SJCRH30 (cell line): ENCODE results near the gene RFFL. TPM values are rescaled to one million over a fixed set of nuclear protein-coding genes. Genes with fewer than 3 reads are reported as not detected.
A peak's percentile ranks its signal among the peaks of the same experiment; 100 is the strongest.

Source experiments
- DNase-seq, 2 experiments: peaks; one replicate each; pipeline ENCODE4 v3.0.0-alpha.2; 2015 to 2020
- H3K27ac ChIP-seq: fragments of 250-450 bp; sonication (Bioruptor Pico); 2 replicates; pipeline ENCODE4 v1.5.1; 2020; ENCODE audit warnings: mild to moderate bottlenecking, moderate library complexity
- H3K27me3 ChIP-seq: fragments of 250-450 bp; sonication (Bioruptor Pico); 2 replicates; pipeline ENCODE4 v1.5.1; 2020; ENCODE audit warnings: mild to moderate bottlenecking, moderate library complexity
- H3K36me3 ChIP-seq: fragments of 250-450 bp; sonication (Bioruptor Pico); 2 replicates; pipeline ENCODE4 v1.5.1; 2020; ENCODE audit warnings: mild to moderate bottlenecking, moderate library complexity
- H3K4me1 ChIP-seq: fragments of 250-450 bp; sonication (Bioruptor Pico); 2 replicates; pipeline ENCODE4 v1.5.1; 2020; ENCODE audit warnings: mild to moderate bottlenecking, moderate library complexity
- H3K4me3 ChIP-seq: fragments of 250-450 bp; sonication (Bioruptor Pico); 2 replicates; pipeline ENCODE4 v1.5.1; 2020; ENCODE audit warnings: mild to moderate bottlenecking, moderate library complexity
- H3K9me3 ChIP-seq: fragments of 250-450 bp; sonication (Bioruptor Pico); replicated peaks from 2 replicates; pipeline ENCODE4 v1.5.1; 2020; ENCODE audit warnings: mild to moderate bottlenecking, moderate library complexity
- total RNA-seq: library from RNA; depleted of rRNA; stranded (reverse); fragments of >200 nt; shearing (Covaris generic); gene quantifications from 2 replicates; pipeline ENCODE4 v1.2.3, GENCODE V29; 2014

Gene RFFL
- total RNA-seq, 1 experiment from 2014 or later: 10.9 TPM

DNA sequence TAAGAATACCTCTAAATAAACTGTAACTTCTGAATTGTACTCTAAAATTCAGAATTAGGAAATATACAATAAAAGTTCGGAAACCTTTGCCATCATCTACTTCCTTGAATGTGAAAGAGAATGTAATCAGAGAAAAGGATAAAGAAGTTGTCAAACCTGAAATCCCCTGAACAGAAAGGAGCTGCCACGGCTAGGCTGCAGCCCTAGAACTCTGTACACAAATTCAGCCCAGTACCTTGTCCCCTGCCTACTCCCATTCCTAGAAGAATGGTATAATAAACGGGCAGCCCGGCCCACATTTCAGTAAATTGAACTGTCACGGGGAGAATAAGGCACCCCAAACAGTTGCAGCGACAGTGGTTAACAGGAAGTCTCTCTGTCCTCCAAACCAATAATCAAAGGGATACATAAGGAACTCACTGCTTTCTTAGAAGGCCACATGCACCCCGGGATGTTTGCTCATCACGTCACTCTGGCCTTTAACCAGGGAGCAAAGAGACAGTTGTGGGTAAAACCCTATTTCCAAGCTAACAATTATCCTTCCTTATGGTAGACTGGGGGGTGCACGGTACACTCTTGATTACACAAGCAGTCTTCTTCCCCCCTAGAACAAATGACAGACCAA, 24.3 kb upstream of the RFFL start:
- Histone ChIP-seq H3K36me3 (no peaks in the 10 kb centered on the region), H3K27ac (peak overlapping the region; percentile 23; the same call in 1 of the 2 replicates), H3K27me3 (no peaks in the 10 kb centered on the region), H3K9me3 (no peaks in the 10 kb centered on the region), H3K4me1 (peaks cover 11% of the 10 kb centered on the region), H3K4me3 (peak overlapping the region; percentile 91)
- peak in 1 of 2 experiments; percentile 35 for DNase-seq

DNA sequence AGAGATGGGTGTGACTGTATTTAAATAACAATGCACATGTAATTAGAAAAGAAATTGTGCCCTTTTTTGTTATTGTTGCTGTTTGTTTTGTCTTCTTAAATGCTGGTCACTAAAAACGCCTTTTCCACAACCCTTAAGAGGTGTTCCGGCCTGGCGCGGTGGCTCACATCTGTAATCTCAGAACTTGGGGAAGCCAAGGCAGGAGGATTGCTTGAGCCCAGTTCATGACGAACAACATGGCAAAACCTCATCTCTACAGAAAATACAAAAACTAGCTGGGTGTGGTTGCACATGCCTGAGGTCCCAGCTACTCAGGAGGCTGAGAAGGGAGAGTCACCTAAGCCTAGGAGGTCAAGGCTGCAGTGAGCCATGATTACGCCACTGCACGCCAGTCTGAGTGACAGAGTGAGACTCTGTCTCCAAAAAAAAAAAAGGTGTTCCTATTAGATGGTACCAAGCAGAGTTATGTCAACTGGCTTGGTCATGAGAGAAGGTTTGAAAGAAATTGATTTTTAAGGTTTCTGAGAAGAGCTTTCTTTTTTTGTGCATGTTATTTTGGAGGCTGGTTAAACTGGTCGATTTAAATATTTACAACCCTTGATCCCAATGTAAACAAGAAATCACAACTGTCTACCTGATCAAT, 23.5 kb upstream of the RFFL start:
- H3K4me3 ChIP-seq: no peak overlapping the region
- H3K27ac ChIP-seq: no peak overlapping the region
- DNase-seq: no peak
- H3K9me3 ChIP-seq: no peaks in the 10 kb centered on the region
- H3K36me3 ChIP-seq: no peaks in the 10 kb centered on the region
- peaks cover 19% of the 10 kb centered on the region for H3K4me1 ChIP-seq
- no peaks in the 10 kb centered on the region for H3K27me3 ChIP-seq

DNA sequence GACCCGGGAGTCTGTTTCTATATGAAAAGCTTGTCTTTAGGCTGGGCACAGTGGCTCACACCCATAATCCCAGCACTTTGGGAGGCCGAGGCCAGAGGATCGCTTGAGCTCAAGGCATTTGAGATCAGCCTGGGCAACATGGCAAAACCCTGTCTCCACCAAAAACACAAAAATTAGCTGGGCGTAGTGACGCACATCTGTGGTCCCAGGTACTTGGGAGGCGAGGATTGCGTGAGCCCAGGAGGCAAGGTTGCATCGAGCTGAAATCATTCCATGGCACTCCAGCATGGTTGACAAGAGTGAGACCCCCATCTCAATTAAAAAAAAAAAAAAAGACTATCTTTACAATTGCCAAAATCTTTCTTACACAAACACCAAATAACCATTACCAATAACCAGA, 22.7 kb upstream of the RFFL start:
- no peaks in the 10 kb centered on the region for H3K36me3 ChIP-seq
- no peak overlapping the region for H3K4me3 ChIP-seq
- H3K27ac ChIP-seq: no peak overlapping the region
- no peak for DNase-seq
- H3K4me1 ChIP-seq: peaks cover 27% of the 10 kb centered on the region
- no peaks in the 10 kb centered on the region for H3K9me3 ChIP-seq
- H3K27me3 ChIP-seq: no peaks in the 10 kb centered on the region

DNA sequence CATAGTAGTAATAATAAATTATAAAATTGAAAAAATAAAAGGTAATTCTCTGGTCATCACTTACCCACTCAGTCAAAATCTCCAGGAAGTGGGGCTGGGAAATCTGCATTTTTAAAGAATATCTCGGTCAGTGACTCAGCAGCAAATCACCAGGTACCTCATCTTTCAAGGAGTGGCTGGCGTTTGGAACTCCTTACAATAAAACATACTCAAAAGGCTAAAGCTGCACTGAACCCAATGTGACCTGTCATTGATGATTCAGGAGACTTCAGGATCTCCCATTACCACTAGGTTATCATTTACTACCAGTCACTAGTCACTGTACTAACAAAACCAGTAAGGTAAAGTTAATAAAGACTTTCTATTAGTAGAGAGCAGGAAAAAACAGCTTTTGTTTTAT, 21.5 kb upstream of the RFFL start:
- H3K36me3 ChIP-seq: no peaks in the 10 kb centered on the region
- H3K27me3 ChIP-seq: no peaks in the 10 kb centered on the region
- no peak overlapping the region for H3K27ac ChIP-seq
- no peaks in the 10 kb centered on the region for H3K9me3 ChIP-seq
- no peak for DNase-seq
- no peak overlapping the region for H3K4me3 ChIP-seq
- peaks cover 26% of the 10 kb centered on the region for H3K4me1 ChIP-seq

DNA sequence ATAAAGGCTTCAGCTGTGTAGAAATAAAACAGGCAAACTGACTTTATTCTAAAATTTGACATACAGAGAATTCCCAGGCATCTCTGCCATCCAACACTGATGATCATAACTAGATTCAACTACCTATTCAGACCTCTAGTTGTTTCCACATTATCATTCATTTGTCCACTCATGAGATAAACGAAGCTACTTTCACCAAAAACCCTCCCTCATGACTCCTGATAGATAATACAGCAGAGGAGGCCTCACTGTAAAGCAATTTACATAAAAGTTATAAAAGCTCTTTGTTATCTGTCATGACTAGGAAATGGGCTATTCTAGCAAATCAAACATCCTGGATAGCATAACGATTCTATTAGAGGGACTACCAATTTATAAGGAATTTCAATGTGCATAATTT, 19.6 kb upstream of the RFFL start:
- no peak for DNase-seq
- Histone ChIP-seq H3K4me1 (peaks cover 22% of the 10 kb centered on the region), H3K4me3 (no peak overlapping the region), H3K36me3 (no peaks in the 10 kb centered on the region), H3K27ac (no peak overlapping the region), H3K9me3 (no peaks in the 10 kb centered on the region), H3K27me3 (no peaks in the 10 kb centered on the region)

DNA sequence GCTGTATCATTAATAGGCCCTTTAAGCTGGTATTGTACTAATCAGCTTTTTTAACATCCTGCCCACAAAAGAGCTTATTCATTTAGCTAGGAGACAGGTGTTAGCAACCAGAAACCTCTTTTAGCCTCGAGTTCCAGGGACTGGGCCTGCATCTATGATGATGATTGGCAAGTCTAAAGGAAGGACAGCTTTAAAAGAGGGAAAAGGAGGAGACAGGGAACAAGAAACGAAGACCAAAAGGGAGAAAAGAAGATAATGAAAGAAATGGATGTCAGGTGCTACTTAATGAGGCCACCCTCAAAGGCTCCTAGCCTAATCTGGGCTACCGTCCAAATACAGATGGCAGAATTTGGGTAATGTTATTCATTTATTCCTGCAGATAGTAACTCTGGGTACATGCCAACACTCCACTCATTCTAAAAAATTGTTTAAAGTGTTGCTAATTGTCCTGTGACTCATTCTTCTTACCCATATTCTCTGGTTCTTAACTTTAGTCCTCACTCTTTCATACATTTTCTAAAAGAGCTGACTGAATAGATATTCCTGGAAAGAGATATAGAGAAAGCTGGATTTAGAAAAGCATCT, 18.7 kb upstream of the RFFL start:
- Histone ChIP-seq H3K4me3 (no peak overlapping the region), H3K4me1 (peaks cover 20% of the 10 kb centered on the region), H3K36me3 (no peaks in the 10 kb centered on the region), H3K27ac (peak overlapping the region; percentile 14), H3K9me3 (no peaks in the 10 kb centered on the region), H3K27me3 (no peaks in the 10 kb centered on the region)
- DNase-seq: peak; percentile 44 to 76

DNA sequence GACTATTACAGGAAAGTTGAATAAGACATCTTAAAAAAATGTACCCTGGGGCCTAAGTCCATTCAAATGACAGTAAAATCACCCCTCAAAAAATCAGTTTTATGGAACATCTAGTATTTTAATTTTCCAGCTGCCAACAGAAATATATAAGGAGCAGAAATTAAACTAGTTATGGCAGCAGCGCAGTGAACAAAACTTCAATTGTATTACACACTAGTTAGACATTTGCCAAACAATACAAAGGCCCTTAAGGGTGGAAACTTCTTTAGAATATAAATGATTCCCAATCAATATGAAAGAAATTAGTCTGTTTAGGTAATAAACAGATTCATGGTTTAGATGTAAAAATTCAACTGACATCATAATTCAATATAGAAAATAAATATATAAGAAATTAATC, 18.1 kb upstream of the RFFL start:
- Histone ChIP-seq H3K27ac (no peak overlapping the region; the same call in 1 of the 2 replicates), H3K4me3 (no peak overlapping the region), H3K4me1 (peaks cover 20% of the 10 kb centered on the region), H3K36me3 (no peaks in the 10 kb centered on the region), H3K27me3 (no peaks in the 10 kb centered on the region), H3K9me3 (no peaks in the 10 kb centered on the region)
- no peak for DNase-seq

DNA sequence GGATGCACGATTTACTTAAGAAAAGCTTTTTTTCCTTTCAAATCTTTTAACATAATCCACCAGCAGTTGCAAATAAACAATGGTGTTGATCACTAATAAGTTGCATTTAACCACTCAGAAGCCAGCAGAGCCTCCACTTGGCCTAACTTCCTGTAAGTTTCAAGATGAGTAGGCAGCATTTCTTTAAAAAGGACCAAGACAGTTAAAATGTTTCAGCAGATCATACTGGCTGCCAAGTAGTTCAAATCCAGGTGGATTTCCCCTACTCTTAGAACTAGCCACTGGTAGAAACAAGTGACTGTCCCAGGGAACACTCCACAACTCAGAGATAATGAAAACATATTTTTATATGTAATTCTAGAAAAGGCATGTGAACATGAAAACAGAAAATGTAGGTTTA, 17.0 kb upstream of the RFFL start:
- Histone ChIP-seq H3K27me3 (no peaks in the 10 kb centered on the region), H3K27ac (no peak overlapping the region), H3K4me1 (peaks cover 20% of the 10 kb centered on the region), H3K9me3 (no peaks in the 10 kb centered on the region), H3K4me3 (no peak overlapping the region), H3K36me3 (no peaks in the 10 kb centered on the region)
- DNase-seq: no peak

DNA sequence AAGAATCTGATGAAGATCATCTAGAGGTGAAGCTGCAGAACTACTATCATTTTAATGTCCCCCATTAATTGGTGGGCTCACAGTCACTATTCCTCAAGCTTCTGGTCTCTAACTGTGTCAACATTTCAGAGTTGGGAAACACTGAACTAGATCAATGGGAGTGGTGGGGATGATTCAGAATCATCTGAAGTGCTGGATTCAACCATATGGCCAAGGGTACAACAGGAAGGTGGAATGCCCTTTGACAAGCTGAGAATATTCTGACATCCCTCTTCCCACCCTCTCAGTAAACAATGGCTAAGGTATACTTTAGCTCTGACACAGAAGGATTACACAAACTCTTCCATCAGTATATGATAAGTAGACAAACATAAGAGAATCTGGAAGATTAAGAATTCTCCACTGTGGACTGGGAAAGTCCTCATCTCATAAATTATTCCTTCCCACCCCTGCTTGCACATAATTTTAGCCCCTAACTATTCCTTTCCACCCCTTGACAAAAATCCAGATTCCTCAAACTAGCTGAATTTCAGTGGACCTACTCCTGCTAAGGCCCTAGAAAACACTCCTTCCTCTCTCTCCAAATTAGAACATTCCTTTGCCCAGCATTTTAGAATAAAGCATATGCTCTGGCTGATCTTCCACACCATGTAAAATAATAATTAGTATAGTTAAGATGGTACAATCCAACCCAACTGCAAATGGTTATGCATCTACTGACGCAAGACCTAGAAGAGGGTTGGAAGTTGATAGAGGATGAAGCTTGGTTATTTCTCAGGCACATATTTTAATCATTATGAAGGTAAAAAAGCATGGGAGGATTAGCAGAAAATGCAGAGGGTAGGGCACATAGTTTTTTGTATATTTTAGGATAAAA, 16.3 kb upstream of the RFFL start:
- H3K4me1 ChIP-seq: peaks cover 20% of the 10 kb centered on the region
- H3K9me3 ChIP-seq: no peaks in the 10 kb centered on the region
- DNase-seq: no peak

DNA sequence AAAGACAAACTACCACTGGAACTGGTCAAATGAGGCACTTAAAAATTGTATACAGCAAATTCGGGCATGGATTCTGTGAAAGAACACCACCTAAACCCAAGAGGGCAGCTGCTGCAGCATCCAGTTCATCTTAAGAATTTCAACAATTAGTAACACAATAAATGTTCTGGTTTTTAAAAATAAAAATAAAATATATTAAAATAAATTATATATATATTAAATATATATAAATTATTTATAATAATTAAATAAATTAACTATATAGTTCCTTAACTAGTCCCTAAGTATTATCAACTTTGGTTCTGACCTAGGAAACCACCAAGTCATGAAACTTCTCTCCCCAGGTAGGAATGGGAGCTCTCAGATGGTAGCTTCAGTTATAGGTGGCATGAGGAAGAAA, 13.4 kb upstream of the RFFL start:
- Histone ChIP-seq H3K27ac (no peak overlapping the region), H3K36me3 (no peaks in the 10 kb centered on the region), H3K4me3 (no peak overlapping the region), H3K9me3 (no peaks in the 10 kb centered on the region), H3K27me3 (no peaks in the 10 kb centered on the region), H3K4me1 (peaks cover 12% of the 10 kb centered on the region)
- DNase-seq: no peak

More for the DNA sequence above, 16.3 kb upstream of the RFFL start:
- H3K27me3 ChIP-seq: no peaks in the 10 kb centered on the region
- H3K36me3 ChIP-seq: no peaks in the 10 kb centered on the region
- H3K27ac ChIP-seq: no peak overlapping the region
- no peak overlapping the region for H3K4me3 ChIP-seq

DNA sequence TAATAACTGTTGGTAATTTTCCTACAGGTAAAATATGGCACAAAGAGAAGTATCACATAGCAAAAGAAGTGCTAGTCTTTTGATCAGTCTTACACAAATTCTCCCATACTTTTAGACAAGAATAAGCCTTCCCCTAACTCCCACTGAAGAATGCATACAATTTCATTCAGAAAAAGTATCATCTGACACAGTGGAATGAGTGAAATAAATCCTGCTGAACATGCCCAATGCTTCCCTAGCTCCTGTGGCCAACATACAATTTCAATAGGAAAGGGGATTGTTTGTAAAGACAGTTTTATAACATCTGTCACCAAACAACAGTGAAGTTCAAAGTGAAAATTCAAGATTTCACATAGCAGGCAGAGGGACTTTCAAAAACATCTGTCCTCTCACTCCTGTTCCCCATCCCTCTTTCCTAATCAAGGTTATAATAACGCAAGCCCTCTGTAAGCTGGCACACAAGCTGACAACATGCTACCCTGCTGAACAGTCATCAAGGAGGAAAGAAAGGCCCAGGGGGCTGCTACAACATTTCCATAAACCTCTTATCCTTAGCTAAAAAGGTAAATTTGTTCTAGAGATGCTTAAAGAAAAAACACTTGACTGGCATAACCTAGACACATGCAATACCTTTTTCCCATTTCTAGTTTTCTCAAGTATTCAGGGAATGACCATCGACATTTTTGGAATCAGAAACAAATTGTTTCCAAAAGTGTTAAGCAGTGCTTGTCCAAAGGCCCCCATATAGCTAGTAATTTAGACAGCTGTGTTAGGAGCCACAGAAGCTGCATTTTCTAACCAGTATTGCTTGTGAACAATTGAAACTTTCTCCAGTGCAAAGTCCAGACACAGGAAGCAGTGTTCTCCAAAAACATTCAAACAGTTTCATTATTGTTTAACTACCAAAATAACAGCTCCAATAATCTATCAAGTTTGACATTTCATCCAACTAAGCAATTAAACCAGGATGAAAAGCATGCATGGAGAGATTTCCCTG, 11.5 kb upstream of the RFFL start:
- H3K9me3 ChIP-seq: no peaks in the 10 kb centered on the region
- no peak overlapping the region for H3K27ac ChIP-seq
- no peak for DNase-seq
- no peaks in the 10 kb centered on the region for H3K36me3 ChIP-seq
- no peaks in the 10 kb centered on the region for H3K27me3 ChIP-seq
- no peak overlapping the region for H3K4me3 ChIP-seq
- 0 out of 2 replicates have a peak, but pooled peaks cover 5% of the 10 kb centered on the region for H3K4me1 ChIP-seq

DNA sequence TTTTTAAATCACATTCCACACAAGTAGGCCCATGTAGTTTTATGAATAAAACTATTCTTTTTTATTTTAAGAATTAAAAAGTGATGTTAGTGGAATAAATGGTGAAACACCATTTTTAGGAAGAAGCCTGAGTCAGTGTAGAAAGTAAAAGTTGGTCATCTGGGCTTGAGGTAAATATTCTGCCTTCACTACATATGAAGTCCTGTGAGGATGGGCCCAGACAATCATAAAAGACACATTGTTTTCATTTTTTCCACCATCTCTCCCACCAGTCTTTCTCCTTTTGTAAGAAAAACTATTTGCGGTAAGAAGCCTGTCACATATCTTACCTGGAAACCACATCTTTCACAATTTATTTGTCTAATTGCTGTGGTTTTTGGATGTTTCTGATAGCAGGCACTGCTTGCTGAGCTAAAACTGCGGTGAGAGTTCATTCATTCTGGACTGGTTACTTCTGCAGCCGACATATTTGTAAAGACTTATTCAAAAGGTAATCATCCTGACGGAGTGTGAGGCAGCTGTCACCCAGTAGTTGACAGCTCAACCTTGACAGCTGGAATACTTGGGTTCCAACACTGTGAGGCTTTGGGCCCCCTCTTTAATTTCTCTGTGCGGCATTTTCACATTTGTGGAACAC, 10.6 kb upstream of the RFFL start:
- DNase-seq: no peak
- Histone ChIP-seq H3K4me3 (no peak overlapping the region), H3K27me3 (no peaks in the 10 kb centered on the region), H3K9me3 (no peaks in the 10 kb centered on the region), H3K27ac (no peak overlapping the region), H3K4me1 (0 out of 2 replicates have a peak, but pooled peaks cover 5% of the 10 kb centered on the region), H3K36me3 (no peaks in the 10 kb centered on the region)

DNA sequence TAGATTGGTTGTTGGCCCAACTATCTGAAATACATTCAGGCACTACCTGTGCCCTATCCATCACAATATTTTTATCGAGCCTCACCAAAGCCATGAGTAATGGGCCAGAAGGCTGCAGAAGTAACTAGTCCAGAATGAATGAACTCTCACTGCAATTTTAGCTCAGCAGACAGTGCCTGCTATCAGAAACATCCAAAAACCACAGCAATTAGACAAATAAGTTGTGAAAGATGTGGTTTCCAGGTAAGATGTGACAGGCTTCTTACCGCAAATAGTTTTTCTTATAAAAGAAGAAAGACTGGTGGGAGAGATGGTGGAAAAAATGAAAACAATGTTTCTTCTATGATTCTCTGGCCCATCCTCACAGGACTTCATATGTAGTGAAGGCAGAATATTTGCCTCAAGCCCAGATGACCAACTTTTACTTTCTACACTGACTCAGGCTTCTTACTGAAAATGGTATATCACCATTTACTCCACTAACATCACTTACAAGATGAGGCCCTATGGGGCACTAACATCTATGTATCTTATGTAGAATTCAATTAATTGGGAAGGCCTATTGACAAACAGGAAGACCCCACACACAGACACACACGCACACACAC, 9.8 kb upstream of the RFFL start:
- Histone ChIP-seq H3K9me3 (no peaks in the 10 kb centered on the region), H3K27me3 (no peaks in the 10 kb centered on the region), H3K27ac (no peak overlapping the region), H3K4me1 (0 out of 2 replicates have a peak, but pooled peaks cover 5% of the 10 kb centered on the region), H3K4me3 (no peak overlapping the region), H3K36me3 (no peaks in the 10 kb centered on the region)
- DNase-seq: no peak
